HG02885 (cell line): ENCODE results near the gene INVS.
"Not testable (repeated sequence)": the region's sequence is repeated elsewhere in the genome, so short reads cannot be mapped to it uniquely, and the experiment has no call there.

Experiments used
- ATAC-seq: cut with Tn5 transposase; IDR thresholded peaks from one replicate; pipeline ENCODE4 v1.9.1; 2021; ENCODE audit warnings: mild to moderate bottlenecking; ENCODE audit not compliant: unreplicated experiment, poor library complexity

Gene INVS

GRCh38 chr9:100229136-100229535 lies 130.1 kb downstream of the INVS start:
- no peak for ATAC-seq

DNA sequence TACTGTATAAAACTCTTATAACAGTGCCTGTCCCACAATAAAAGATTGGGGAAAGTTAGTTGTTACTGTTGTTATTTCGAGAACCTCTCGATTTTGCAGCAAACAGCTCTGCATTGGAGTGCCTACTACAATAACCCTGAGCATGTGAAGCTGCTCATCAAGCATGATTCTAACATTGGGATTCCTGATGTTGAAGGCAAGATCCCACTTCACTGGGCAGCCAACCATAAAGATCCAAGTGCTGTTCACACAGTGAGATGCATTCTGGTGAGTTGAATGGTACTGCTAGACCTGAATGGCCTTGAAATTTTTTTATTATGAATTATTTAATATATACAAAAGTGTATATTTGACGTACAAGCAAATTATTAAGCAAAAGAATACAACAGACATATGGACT lies 130.5 kb downstream of the INVS start:
- no peak for ATAC-seq

DNA sequence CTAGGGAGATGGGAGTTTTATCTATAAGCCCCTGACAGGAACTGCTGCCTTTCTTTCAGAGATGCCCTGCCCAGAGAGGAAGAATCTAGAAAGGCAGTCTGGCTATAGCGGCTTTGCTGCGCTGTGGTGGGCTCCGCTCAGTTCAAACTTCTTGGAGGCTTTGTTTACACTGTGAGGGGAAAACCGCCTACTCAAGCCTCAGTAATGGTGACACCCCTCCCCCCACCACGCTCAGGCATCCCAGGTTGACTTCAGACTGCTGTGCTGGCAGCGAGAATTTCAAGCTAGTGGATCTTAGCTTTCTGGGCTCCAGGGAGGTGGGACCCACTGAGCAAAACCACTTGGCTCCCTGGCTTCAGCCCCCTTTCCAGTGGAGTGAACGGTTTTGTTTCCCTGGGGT lies 137.9 kb downstream of the INVS start:
- not testable (repeated sequence) for ATAC-seq

DNA sequence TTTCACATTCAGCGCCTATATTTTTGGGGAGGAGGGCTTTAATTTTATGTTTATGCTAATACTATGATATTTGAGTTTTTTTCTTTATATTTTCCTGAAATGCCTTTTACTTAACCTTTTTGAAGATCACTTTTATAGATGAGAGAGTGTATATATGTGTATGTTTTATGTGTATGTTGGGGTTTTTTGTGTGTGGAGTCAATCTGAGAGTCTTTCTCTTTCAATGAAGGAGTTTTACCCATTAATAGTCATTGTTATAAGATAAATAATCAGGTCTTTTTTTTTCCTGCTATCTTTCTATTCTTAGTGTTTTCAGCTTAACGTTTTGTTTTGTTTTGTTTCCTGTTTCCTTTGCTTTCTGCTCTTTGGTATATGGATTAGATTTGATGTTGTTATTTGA lies 141.5 kb downstream of the INVS start:
- no peak for ATAC-seq

GRCh38 chr9:100267211-100267610 lies 168.2 kb downstream of the INVS start:
- ATAC-seq, result no peak

DNA sequence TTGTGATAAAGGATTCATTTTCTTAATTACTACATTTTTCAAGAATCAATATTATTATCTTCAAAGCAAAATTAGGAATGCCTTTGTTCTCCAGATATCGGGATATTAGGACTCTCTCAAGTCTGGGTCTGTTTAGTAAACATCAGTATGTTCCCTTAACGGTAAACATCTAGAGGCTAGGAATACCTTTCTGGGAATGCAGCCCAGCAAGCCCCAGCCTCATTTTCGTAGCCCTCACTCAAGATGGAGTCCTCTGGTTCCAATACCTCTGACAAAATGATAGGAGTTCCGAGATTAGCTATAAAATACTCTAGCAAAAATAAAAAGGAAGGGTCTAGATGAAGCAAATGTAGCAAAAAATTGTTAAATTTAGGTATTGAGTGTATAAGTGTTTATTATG lies 169.2 kb downstream of the INVS start:
- no peak for ATAC-seq

DNA sequence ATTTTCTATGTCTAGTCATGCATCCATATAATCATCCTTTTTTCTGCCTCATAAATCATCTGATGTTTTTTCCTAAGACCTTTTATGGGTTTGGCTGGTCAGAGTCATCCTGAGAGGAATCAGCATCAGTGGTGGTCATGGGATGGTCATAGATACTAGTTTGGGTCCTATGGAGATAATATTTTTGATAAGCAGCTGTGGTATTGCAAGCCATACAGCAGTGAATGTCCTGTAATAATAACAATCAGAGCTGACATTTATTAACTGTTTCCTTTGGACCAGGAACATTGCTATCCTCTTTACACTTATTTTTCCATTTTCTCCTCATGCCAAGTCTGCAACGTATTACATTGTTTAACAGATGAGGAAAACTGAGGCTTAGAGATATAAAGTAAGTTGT lies 170.6 kb downstream of the INVS start:
- no peak for ATAC-seq

GRCh38 chr9:100277166-100277979 lies 178.3 kb downstream of the INVS start:
- ATAC-seq, result no peak

GRCh38 chr9:100281066-100281465 lies 182.0 kb downstream of the INVS start:
- no peak for ATAC-seq

DNA sequence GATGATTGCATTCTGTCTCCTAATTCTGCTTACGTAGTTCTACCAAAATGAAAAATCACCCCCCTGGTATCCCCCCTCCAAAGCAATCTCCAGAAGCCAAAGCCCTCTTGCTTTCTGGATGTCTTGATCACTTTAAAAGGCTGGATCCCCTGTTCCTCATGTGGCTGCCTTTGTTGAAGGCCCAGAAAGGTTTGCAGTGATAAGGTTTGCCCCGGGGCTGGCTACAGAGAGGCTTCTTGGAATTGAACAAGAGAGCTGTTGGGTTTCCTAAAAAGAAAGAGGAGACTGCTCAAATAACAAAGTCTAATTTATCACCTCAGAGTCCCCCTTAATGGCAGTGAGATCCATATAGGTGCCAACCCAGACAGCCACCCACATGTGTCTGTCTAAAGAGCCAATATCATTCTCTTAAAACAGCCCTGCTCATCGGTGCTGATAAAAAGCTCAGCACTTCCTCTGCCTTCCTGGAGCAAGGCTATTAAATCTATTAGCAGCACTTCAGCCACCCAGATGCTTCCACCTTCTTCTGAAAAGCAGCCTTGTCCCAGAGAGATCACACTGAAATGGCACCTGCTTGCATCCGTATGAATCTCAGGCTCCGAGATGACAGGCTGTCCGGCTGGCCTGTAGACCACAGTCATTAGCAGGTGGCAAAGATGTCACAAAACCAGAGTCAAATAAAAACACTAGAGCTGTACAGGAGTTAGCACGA lies 182.8 kb downstream of the INVS start:
- no peak for ATAC-seq

DNA sequence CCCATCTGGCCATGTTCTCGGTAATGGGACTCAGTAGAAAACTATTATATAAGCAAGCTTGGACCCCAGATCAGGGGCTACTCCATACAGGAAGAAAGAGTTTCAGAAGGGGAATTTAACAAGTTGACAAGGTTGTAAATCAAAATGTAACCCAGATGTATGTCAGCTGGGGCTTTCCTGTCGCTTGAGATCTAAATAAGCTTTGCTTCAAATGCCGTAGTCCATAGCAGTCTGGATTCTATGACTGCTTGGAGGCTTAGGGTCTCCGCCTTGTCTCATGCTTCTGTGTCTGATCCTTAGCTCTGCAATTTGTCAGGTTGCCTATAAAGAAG lies 183.3 kb downstream of the INVS start:
- ATAC-seq, result no peak

GRCh38 chr9:100284247-100284646 lies 185.2 kb downstream of the INVS start:
- no peak for ATAC-seq

GRCh38 chr9:100285080-100285479 lies 186.0 kb downstream of the INVS start:
- ATAC-seq, result no peak

DNA sequence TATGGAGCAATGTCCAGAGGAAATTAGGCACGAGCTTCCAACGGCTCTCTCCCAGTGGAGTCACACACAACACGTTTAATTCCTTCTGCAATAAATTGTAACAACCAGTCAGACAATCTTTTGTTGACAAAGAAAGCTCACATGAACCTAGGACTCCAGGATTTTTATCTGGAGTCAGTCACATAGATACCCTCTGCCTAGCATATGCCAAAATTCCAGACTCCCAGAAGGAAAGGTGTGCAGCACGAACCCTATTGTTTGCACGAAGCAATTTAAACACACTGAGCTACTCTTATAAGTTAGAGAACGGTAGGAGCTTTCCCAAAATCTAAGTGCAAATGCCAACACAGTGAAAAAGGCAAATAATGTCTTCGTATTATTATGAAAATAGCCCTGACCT lies 186.6 kb downstream of the INVS start:
- ATAC-seq, result no peak

DNA sequence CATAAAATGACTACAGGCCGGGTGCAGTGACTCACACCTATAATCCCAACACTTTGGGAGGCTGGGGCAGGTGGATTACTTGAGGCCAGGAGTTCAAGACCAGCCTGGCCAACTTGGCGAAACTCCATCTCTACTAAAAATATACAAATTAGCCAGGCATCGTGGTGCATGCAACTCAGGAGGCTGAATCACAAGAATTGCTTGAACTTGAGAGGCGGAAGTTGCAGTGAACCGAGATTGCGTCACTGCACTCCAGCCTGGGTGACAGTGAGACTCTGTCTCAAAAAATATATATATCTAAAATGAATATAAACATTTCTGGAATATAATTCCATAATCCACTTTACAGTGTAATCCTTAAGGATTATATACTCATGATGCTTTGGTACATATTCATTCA lies 187.2 kb downstream of the INVS start:
- ATAC-seq, result no peak

- no peak for ATAC-seq
Measured at GRCh38 chr9:100287186-100287585, 188.1 kb downstream of the INVS start.

DNA sequence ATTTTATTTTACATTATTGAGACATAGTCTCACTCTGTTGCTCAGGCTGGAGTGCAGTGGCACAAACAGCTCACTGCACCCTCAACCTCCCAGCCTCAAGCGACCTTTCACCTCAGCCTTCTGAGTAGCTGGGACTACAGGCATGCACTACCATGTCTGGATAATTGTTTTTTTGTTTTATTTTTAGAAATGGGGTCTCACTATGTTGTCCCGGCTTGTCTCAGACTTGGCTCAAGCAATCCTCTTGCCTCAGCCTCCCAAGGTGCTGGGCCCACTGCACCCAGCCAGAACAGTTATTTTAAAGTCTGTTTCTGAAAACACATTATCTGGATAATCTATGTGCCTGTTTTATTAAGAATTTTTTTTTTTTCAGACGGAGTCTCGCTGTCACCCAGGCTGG lies 191.7 kb downstream of the INVS start:
- no peak for ATAC-seq

DNA sequence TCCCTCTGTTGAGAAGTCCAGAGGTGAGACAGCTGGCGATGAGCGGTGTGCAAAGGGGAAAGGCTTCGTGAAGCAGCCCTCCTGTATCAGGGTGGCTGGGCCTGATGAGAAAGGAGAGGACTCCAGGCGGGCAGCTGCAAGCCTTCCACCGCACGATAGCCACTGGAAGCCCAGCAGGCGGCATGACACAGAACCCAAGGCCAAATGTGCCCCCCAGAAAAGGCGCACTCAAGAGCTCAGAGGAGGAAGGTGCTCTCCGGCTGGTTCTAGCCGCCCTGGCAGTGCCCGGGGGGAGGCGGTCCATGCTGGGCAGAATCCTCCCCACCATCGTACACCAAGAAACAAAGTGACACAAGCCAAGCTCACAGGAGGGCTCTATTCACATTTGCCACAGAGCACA lies 193.4 kb downstream of the INVS start:
- ATAC-seq, result no peak

- no peak for ATAC-seq
Measured at GRCh38 chr9:100294341-100294740, 195.3 kb downstream of the INVS start.

DNA sequence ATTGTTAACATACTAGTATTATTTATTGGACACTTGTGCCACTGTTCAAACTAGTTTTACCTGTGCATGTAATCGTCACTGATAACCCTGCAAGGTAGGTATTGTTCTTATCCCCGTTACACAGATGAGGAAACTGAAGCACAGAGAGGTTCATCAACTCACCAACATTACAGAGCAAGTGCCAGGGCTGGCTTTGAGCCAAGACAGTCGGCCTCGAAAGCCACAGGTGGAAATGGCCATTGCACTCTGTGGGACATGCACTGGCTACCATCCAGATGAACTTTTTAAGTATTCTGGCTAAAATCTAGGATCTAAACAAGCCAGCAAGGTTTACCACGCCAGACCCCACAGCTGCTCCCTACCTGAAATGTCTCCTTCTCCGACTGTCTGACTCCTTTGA lies 195.8 kb downstream of the INVS start:
- ATAC-seq, result no peak

- ATAC-seq, result no peak
Measured at GRCh38 chr9:100295240-100295639, 196.2 kb downstream of the INVS start.

- no peak for ATAC-seq
Measured at GRCh38 chr9:100296407-100296806, 197.4 kb downstream of the INVS start.
